MM.1S (cell line): ENCODE results near the gene DCTN1.

Source experiments
- DNase-seq: peaks from one replicate; pipeline ENCODE4 v3.0.0-alpha.2; 2015
- H2AFZ ChIP-seq: fragments of 300-600 bp; sonication (generic); 2 replicates; pipeline ENCODE4 v1.6.0; 2016; ENCODE audit warnings: antibody characterized with exemption, low read length
- H3F3A ChIP-seq: fragments of 300-600 bp; sonication (generic); 2 replicates; pipeline ENCODE4 v1.6.1; 2016; ENCODE audit warnings: mild to moderate bottlenecking, antibody characterized with exemption, low read length, moderate library complexity, mixed read lengths; ENCODE audit not compliant: insufficient read depth
- H3K27ac ChIP-seq: fragments of 300-600 bp; sonication (generic); 2 replicates; pipeline ENCODE4 v1.5.1; 2016; ENCODE audit warnings: mild to moderate bottlenecking, low read length
- H3K27me3 ChIP-seq: fragments of 300-600 bp; sonication (generic); replicated peaks from 2 replicates; pipeline ENCODE4 v1.6.0; 2016; ENCODE audit warnings: low read length; ENCODE audit not compliant: insufficient read depth
- H3K36me3 ChIP-seq: fragments of 300-600 bp; sonication (generic); replicated peaks from 2 replicates; pipeline ENCODE4 v1.6.1; 2016; ENCODE audit warnings: mild to moderate bottlenecking, low read length, mixed read lengths; ENCODE audit not compliant: insufficient read depth
- H3K4me1 ChIP-seq: fragments of 300-600 bp; sonication (generic); 2 replicates; pipeline ENCODE4 v1.6.1; 2016; ENCODE audit warnings: low read length, mixed read lengths
- H3K4me2 ChIP-seq: fragments of 300-600 bp; sonication (generic); 2 replicates; pipeline ENCODE4 v1.6.0; 2016; ENCODE audit warnings: low read depth, low read length
- H3K4me3 ChIP-seq: fragments of 300-600 bp; sonication (generic); 2 replicates; pipeline ENCODE4 v1.5.1; 2016; ENCODE audit warnings: low read length, mixed read lengths
- H3K79me2 ChIP-seq: fragments of 300-600 bp; sonication (generic); 2 replicates; pipeline ENCODE4 v1.6.1; 2016; ENCODE audit warnings: mixed run types, low read length, mixed read lengths
- H3K9ac ChIP-seq: fragments of 300-600 bp; sonication (generic); 2 replicates; pipeline ENCODE4 v1.6.1; 2016; ENCODE audit warnings: low read length, mixed read lengths
- H3K9me2 ChIP-seq: fragments of 300-600 bp; sonication (generic); replicated peaks from 2 replicates; pipeline ENCODE4 v1.6.1; 2016; ENCODE audit warnings: mild to moderate bottlenecking, low read length, mixed read lengths; ENCODE audit not compliant: insufficient read depth
- H3K9me3 ChIP-seq: fragments of 300-600 bp; sonication (generic); replicated peaks from 2 replicates; pipeline ENCODE4 v1.6.1; 2016; ENCODE audit warnings: mild to moderate bottlenecking, low read length, mixed read lengths; ENCODE audit not compliant: insufficient read depth
- H4K20me1 ChIP-seq: fragments of 300-600 bp; sonication (generic); 2 replicates; pipeline ENCODE4 v1.6.1; 2016; ENCODE audit warnings: mild to moderate bottlenecking, low read length, moderate library complexity, mixed read lengths; ENCODE audit not compliant: insufficient read depth
- EZH2 ChIP-seq: fragments of 300-600 bp; sonication (generic); optimal IDR thresholded peaks from 2 replicates; pipeline ENCODE3; 2017; ENCODE audit warnings: low read depth, mild to moderate bottlenecking, antibody characterized with exemption, low read length, mixed read lengths
- EZH2phosphoT487 ChIP-seq: fragments of 300-600 bp; sonication (generic); IDR thresholded peaks from 2 replicates; pipeline ENCODE4 v1.6.1; 2018; ENCODE audit warnings: antibody characterized with exemption, low read length
- TF ChIP-seq, protein P1 (sequence below): fragments of 300-600 bp; sonication (generic); IDR thresholded peaks from 2 replicates; pipeline ENCODE4 v1.5.1; 2016; ENCODE audit warnings: antibody characterized with exemption, low read length, mixed read lengths

Gene DCTN1

GRCh38 chr2:74413001-74413698 lies 33.0 kb upstream of the DCTN1 start:
- no peak overlapping the region for H3K9ac ChIP-seq

DNA sequence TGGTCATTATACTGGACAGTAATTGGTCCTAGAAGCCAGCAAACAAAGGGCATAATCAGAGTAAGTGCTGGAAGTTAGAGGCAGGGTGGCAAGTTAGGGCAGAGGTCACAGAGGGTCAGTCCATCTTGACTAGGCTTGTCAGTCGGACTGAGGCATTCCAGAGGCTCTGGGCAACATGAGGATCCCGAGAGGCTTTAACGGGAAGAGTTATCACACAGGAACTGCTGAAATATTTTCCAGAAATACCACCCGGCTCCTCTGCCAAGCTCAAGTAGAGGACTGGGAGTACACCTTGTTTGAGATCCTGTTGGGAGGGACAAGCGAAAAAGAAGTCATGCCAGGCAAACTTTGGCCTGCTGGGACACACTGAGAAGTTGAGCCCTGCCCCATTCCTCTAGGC lies 27.6 kb upstream of the DCTN1 start:
- Histone ChIP-seq H2AFZ (no peak overlapping the region), H3F3A (no peaks in the 10 kb centered on the region), H3K9me3 (no peaks in the 10 kb centered on the region), H3K4me1 (peaks cover 15% of the 10 kb centered on the region), H4K20me1 (no peaks in the 10 kb centered on the region), H3K4me2 (no peak overlapping the region), H3K79me2 (no peaks in the 10 kb centered on the region), H3K9me2 (no peaks in the 10 kb centered on the region), H3K27ac (no peak overlapping the region), H3K4me3 (no peak overlapping the region), H3K36me3 (no peaks in the 10 kb centered on the region), H3K9ac (no peak overlapping the region), H3K27me3 (no peaks in the 10 kb centered on the region)
- DNase-seq, result no peak
- TF ChIP-seq EZH2phosphoT487 (no peak), EZH2 (no peak)
- TF ChIP-seq, protein P1, sequence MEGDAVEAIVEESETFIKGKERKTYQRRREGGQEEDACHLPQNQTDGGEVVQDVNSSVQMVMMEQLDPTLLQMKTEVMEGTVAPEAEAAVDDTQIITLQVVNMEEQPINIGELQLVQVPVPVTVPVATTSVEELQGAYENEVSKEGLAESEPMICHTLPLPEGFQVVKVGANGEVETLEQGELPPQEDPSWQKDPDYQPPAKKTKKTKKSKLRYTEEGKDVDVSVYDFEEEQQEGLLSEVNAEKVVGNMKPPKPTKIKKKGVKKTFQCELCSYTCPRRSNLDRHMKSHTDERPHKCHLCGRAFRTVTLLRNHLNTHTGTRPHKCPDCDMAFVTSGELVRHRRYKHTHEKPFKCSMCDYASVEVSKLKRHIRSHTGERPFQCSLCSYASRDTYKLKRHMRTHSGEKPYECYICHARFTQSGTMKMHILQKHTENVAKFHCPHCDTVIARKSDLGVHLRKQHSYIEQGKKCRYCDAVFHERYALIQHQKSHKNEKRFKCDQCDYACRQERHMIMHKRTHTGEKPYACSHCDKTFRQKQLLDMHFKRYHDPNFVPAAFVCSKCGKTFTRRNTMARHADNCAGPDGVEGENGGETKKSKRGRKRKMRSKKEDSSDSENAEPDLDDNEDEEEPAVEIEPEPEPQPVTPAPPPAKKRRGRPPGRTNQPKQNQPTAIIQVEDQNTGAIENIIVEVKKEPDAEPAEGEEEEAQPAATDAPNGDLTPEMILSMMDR, result no peak

More at GRCh38 chr2:74413001-74413698, 33.0 kb upstream of the DCTN1 start:
- Histone ChIP-seq H3K27ac (no peak overlapping the region), H3K36me3 (no peaks in the 10 kb centered on the region), H3K4me2 (no peak overlapping the region), H4K20me1 (no peaks in the 10 kb centered on the region), H3K9me2 (no peaks in the 10 kb centered on the region), H3K27me3 (no peaks in the 10 kb centered on the region), H3K4me1 (peaks cover 21% of the 10 kb centered on the region), H3F3A (no peaks in the 10 kb centered on the region), H3K4me3 (no peak overlapping the region), H3K79me2 (no peaks in the 10 kb centered on the region), H3K9me3 (no peaks in the 10 kb centered on the region), H2AFZ (no peak overlapping the region)
- TF ChIP-seq EZH2 (no peak), EZH2phosphoT487 (no peak)
- TF ChIP-seq, protein P1, result no peak
- DNase-seq, result no peak

DNA sequence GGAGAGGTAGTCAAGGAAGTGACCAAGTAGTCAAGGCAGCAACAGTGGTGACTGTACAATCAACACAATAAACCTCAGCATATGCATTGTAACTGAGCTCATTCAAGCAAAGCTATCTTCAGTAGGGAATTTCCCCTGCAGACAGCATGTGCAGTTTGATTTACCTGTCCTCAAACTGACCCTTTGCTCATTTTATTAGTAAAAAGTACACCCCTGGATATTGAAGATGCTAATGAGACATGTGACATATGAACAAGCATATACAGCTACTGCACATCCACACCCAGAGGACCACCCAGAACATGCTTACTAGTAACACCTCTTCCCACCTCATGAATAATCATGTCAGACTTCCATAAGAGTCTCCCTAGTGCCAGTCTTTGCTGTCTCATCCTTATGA lies 25.9 kb upstream of the DCTN1 start:
- no peak overlapping the region for H3K4me2 ChIP-seq
- H3K9me3 ChIP-seq, result no peaks in the 10 kb centered on the region
- no peak overlapping the region for H3K9ac ChIP-seq
- H2AFZ ChIP-seq, result no peak overlapping the region
- H3K4me3 ChIP-seq, result no peak overlapping the region
- H3F3A ChIP-seq, result no peaks in the 10 kb centered on the region
- H3K9me2 ChIP-seq, result no peaks in the 10 kb centered on the region
- H3K36me3 ChIP-seq, result no peaks in the 10 kb centered on the region
- no peaks in the 10 kb centered on the region for H3K27me3 ChIP-seq
- no peaks in the 10 kb centered on the region for H3K79me2 ChIP-seq
- no peak for TF ChIP-seq EZH2phosphoT487
- TF ChIP-seq EZH2, result no peak
- no peak for DNase-seq
- peaks cover 4% of the 10 kb centered on the region for H3K4me1 ChIP-seq
- no peak overlapping the region for H3K27ac ChIP-seq
- no peaks in the 10 kb centered on the region for H4K20me1 ChIP-seq

DNA sequence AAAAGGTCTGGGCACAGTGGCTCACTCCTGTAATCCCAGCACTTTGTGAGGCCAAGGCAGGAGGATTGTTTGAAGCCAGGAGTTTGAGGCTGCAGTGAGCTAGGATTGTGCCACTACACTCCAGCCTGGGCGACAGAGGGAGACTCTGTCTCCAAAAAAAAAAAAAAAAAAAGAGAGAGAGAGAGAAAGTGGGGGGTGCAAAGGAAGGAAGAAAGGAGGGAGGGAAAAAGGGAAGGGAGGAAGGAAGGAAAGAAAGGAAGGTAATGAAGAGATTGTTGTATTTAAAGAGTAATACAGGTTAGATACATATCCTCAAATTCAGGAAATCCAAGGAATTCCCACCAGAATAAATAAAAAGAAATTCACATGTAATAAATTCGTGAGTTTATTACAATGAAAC lies 21.8 kb upstream of the DCTN1 start:
- Histone ChIP-seq H3K9me3 (no peaks in the 10 kb centered on the region), H3K27ac (no peak overlapping the region), H2AFZ (no peak overlapping the region), H3K4me1 (no peaks in the 10 kb centered on the region), H3K36me3 (no peaks in the 10 kb centered on the region), H3K79me2 (no peaks in the 10 kb centered on the region), H3K9ac (no peak overlapping the region), H4K20me1 (no peaks in the 10 kb centered on the region), H3K9me2 (no peaks in the 10 kb centered on the region), H3F3A (no peaks in the 10 kb centered on the region), H3K4me2 (no peak overlapping the region), H3K4me3 (no peak overlapping the region), H3K27me3 (no peaks in the 10 kb centered on the region)
- no peak for TF ChIP-seq EZH2
- no peak for TF ChIP-seq EZH2phosphoT487
- TF ChIP-seq, protein P1, result no peak
- no peak for DNase-seq
